Subcutaneous abdominal adipose tissue (tissue), 5 donors: Measurements from ENCODE around the gene MGRN1.

ENCODE experiments used
- H3K27ac ChIP-seq: one replicate; pipeline ENCODE4 v1.7.0; 2013; ENCODE audit warnings: low read depth, mild to moderate bottlenecking, inconsistent platforms, low read length, moderate library complexity
- H3K27me3 ChIP-seq, 5 donors: one replicate each; pipeline ENCODE4 v1.7.0; 2013; ENCODE audit warnings: low read length in 5 of 5, inconsistent platforms in 1 of 5; ENCODE audit not compliant: control insufficient read depth in 5 of 5, insufficient read depth in 4 of 5
- H3K36me3 ChIP-seq, 5 donors: one replicate each; pipeline ENCODE4 v1.7.0; 2013; ENCODE audit warnings: low read length in 5 of 5; ENCODE audit not compliant: control insufficient read depth in 5 of 5, insufficient read depth in 5 of 5
- H3K4me1 ChIP-seq, 5 donors: one replicate each; pipeline ENCODE4 v1.7.0; 2013; ENCODE audit warnings: low read length in 5 of 5, mild to moderate bottlenecking in 3 of 5, moderate library complexity in 1 of 5; ENCODE audit not compliant: control insufficient read depth in 5 of 5, insufficient read depth in 5 of 5
- H3K4me3 ChIP-seq, 5 donors: one replicate each; pipeline ENCODE4 v1.7.0; 2013; ENCODE audit warnings: low read length in 5 of 5, low read depth in 1 of 5
- H3K9ac ChIP-seq, 5 donors: one replicate each; pipeline ENCODE4 v1.7.0; 2013; ENCODE audit warnings: low read length in 5 of 5, mild to moderate bottlenecking in 4 of 5, moderate library complexity in 3 of 5
- H3K9me3 ChIP-seq, 5 donors: one replicate each; pipeline ENCODE4 v1.7.0; 2013; ENCODE audit warnings: low read length in 5 of 5; ENCODE audit not compliant: control insufficient read depth in 5 of 5
- donor health status: healthy.
- donor health status: healthy.
- donor health status: healthy.
- donor health status: healthy.
- donor health status: healthy.

Gene MGRN1

DNA sequence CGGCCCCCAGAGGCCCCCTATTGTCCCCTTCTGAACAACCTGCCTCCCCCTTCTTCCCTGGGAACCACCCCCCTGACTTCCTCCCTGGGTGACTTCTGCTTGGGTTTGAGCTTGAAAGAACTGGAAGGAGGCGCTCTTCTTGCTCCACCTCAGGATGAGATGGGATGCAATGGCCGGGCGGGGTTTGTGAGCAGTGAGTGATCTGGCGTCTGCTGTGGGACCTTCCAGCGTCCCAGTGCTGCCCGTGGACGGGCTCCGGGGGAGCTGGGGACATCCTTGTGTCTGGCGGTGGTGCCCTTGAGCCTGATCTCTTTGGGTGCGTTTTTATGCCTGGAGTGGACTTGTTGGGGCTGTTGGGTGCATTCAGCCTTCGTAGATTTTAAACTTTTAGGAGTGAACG is 11.6 kb downstream of the MGRN1 start:
- Histone ChIP-seq H3K4me1 (peaks cover 0 to 31% (median 21%) of the 10 kb centered on the region in 5 donors), H3K36me3 (peaks cover 0 to 24% (median 12%) of the 10 kb centered on the region in 5 donors), H3K27me3 (no peaks in the 10 kb centered on the region), H3K9ac (no peak overlapping the region), H3K4me3 (no peak overlapping the region), H3K9me3 (peaks cover 0 to 3% (median 0%) of the 10 kb centered on the region in 5 donors), H3K27ac (no peak overlapping the region)

GRCh38 chr16:4637501-4638166 is 13.0 kb downstream of the MGRN1 start:
- Histone ChIP-seq H3K4me3 (peak overlapping the region in 1 of 5 donors; percentile 33), H3K36me3 (peaks cover 0 to 24% (median 12%) of the 10 kb centered on the region in 5 donors), H3K27ac (no peak overlapping the region), H3K4me1 (peaks cover 0 to 31% (median 22%) of the 10 kb centered on the region in 5 donors), H3K9me3 (no peaks in the 10 kb centered on the region), H3K9ac (peak overlapping the region in 1 of 5 donors; percentile 4), H3K27me3 (no peaks in the 10 kb centered on the region)

- Histone ChIP-seq H3K36me3 (peaks cover 0 to 15% (median 7%) of the 10 kb centered on the region in 5 donors), H3K9ac (peak overlapping the region in 1 of 5 donors; percentile 35), H3K4me3 (no peak overlapping the region), H3K4me1 (peaks cover 0 to 29% (median 22%) of the 10 kb centered on the region in 5 donors), H3K9me3 (no peaks in the 10 kb centered on the region), H3K27me3 (no peaks in the 10 kb centered on the region), H3K27ac (no peak overlapping the region)
Measured at GRCh38 chr16:4639899-4640509, 15.4 kb downstream of the MGRN1 start.

GRCh38 chr16:4640572-4641305 is 16.1 kb downstream of the MGRN1 start:
- H3K9ac ChIP-seq: peak overlapping the region in 2 of 5 donors; percentile 31 to 35
- no peaks in the 10 kb centered on the region for H3K27me3 ChIP-seq
- peaks cover 0 to 19% (median 7%) of the 10 kb centered on the region in 5 donors for H3K36me3 ChIP-seq
- no peak overlapping the region for H3K27ac ChIP-seq
- no peaks in the 10 kb centered on the region for H3K9me3 ChIP-seq
- peaks cover 0 to 29% (median 22%) of the 10 kb centered on the region in 5 donors for H3K4me1 ChIP-seq
- H3K4me3 ChIP-seq: no peak overlapping the region

- Histone ChIP-seq H3K27ac (no peak overlapping the region), H3K9ac (no peak overlapping the region), H3K36me3 (peaks cover 0 to 20% (median 7%) of the 10 kb centered on the region in 5 donors), H3K4me1 (peaks cover 0 to 29% (median 22%) of the 10 kb centered on the region in 5 donors), H3K9me3 (no peaks in the 10 kb centered on the region), H3K4me3 (no peak overlapping the region), H3K27me3 (no peaks in the 10 kb centered on the region)
Measured at GRCh38 chr16:4641306-4641687, 16.7 kb downstream of the MGRN1 start.

- peaks cover 0 to 29% (median 22%) of the 10 kb centered on the region in 5 donors for H3K4me1 ChIP-seq
- H3K36me3 ChIP-seq: peaks cover 0 to 20% (median 7%) of the 10 kb centered on the region in 5 donors
- no peak overlapping the region for H3K9ac ChIP-seq
- no peaks in the 10 kb centered on the region for H3K9me3 ChIP-seq
- H3K27ac ChIP-seq: no peak overlapping the region
- no peaks in the 10 kb centered on the region for H3K27me3 ChIP-seq
- H3K4me3 ChIP-seq: peak overlapping the region in 1 of 5 donors; percentile 29
Measured at GRCh38 chr16:4641895-4642294, 17.3 kb downstream of the MGRN1 start.

GRCh38 chr16:4646773-4647643 is 22.4 kb downstream of the MGRN1 start:
- no peaks in the 10 kb centered on the region for H3K27me3 ChIP-seq
- H3K4me3 ChIP-seq: no peak overlapping the region
- H3K36me3 ChIP-seq: peaks cover 0 to 21% (median 9%) of the 10 kb centered on the region in 5 donors
- no peaks in the 10 kb centered on the region for H3K9me3 ChIP-seq
- no peak overlapping the region for H3K27ac ChIP-seq
- H3K4me1 ChIP-seq: peaks cover 0 to 18% (median 10%) of the 10 kb centered on the region in 5 donors
- peak overlapping the region in 1 of 5 donors; percentile 12 for H3K9ac ChIP-seq

- Histone ChIP-seq H3K9me3 (no peaks in the 10 kb centered on the region), H3K9ac (peak overlapping the region in 1 of 5 donors; percentile 12), H3K27ac (no peak overlapping the region), H3K36me3 (peaks cover 0 to 27% (median 15%) of the 10 kb centered on the region in 5 donors), H3K4me3 (no peak overlapping the region), H3K27me3 (no peaks in the 10 kb centered on the region), H3K4me1 (peaks cover 0 to 18% (median 10%) of the 10 kb centered on the region in 5 donors)
Measured at GRCh38 chr16:4647644-4647980, 23.0 kb downstream of the MGRN1 start.

GRCh38 chr16:4648917-4649316 is 24.3 kb downstream of the MGRN1 start:
- Histone ChIP-seq H3K9me3 (no peaks in the 10 kb centered on the region), H3K9ac (no peak overlapping the region), H3K27me3 (no peaks in the 10 kb centered on the region), H3K4me1 (peaks cover 0 to 18% (median 10%) of the 10 kb centered on the region in 5 donors), H3K27ac (no peak overlapping the region), H3K36me3 (peaks cover 0 to 39% (median 24%) of the 10 kb centered on the region in 5 donors), H3K4me3 (no peak overlapping the region)
